ENCODE measurements around the gene FDCSP.

DNA sequence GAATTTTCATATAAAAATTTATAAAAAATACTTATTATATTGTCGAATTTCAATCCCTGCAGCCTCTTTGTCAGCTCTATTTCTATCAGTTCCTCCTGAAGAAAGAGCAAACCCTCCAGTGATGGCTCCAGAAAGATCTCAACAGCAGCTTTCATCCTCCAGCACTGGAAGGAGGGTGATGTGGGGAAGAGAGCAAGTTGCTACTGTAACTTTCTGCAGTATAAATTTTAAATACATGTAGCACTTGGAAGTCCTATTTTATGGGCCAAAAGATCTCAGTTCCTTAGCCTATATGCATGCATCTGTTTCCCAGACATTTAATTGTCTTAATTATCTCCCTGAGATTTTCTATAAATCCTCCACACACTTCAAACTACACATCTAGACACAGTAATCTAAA, 44.1 kb upstream of the FDCSP start:
- TF ChIP-seq EZH2 (IDR thresholded peaks at IDR 0.05; ENCODE audit: borderline replicate concordance, low read depth, low read length, severe bottlenecking) (no peak), POLR2A (IDR thresholded peaks at IDR 0.05; ENCODE audit: low read depth, low read length) (no peak)
- TF ChIP-seq, protein P1, sequence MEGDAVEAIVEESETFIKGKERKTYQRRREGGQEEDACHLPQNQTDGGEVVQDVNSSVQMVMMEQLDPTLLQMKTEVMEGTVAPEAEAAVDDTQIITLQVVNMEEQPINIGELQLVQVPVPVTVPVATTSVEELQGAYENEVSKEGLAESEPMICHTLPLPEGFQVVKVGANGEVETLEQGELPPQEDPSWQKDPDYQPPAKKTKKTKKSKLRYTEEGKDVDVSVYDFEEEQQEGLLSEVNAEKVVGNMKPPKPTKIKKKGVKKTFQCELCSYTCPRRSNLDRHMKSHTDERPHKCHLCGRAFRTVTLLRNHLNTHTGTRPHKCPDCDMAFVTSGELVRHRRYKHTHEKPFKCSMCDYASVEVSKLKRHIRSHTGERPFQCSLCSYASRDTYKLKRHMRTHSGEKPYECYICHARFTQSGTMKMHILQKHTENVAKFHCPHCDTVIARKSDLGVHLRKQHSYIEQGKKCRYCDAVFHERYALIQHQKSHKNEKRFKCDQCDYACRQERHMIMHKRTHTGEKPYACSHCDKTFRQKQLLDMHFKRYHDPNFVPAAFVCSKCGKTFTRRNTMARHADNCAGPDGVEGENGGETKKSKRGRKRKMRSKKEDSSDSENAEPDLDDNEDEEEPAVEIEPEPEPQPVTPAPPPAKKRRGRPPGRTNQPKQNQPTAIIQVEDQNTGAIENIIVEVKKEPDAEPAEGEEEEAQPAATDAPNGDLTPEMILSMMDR (IDR thresholded peaks at IDR 0.05; ENCODE audit: extremely low read depth in 1 of 2, insufficient read depth in 1 of 2, low read depth in 1 of 2, low read length in 2 of 2) = no peak
